ENCODE data around the gene PHACTR4.
"Not testable (repeated sequence)": the region's sequence is repeated elsewhere in the genome, so short reads cannot be mapped to it uniquely, and the experiment has no call there.

GRCh38 chr1:28479497-28479896 is 110.0 kb downstream of the PHACTR4 start:
- TF ChIP-seq CTCF (conservative IDR thresholded peaks at IDR 0.05; ENCODE audit: low read depth, low read length); POLR2A (IDR thresholded peaks at IDR 0.05; ENCODE audit: low read depth, low read length); SMC3 (IDR thresholded peaks at IDR 0.05; ENCODE audit: low read depth, low read length); FOS (IDR thresholded peaks at IDR 0.05; ENCODE audit: low read depth, low read length): not testable (repeated sequence)
